HL-60 (cell line): ENCODE data around the gene GPR137.

ENCODE experiments used
- DNase-seq, 2 experiments: peaks; one replicate each; pipeline ENCODE4 v3.0.0-alpha.2; 2010 to 2020; ENCODE audit warnings: low read depth in 1 of 2, low spot score in 1 of 2
- H3K27ac ChIP-seq: fragments of 250-450 bp; sonication (Bioruptor Pico); replicated peaks from 2 replicates; pipeline ENCODE4 v1.5.1; 2020; ENCODE audit warnings: mild to moderate bottlenecking, moderate library complexity
- H3K27me3 ChIP-seq: fragments of 250-450 bp; sonication (Bioruptor Pico); 2 replicates; pipeline ENCODE4 v1.5.1; 2021; ENCODE audit warnings: mild to moderate bottlenecking, moderate library complexity; ENCODE audit not compliant: insufficient read depth, poor library complexity, severe bottlenecking
- H3K4me3 ChIP-seq: replicated peaks from 2 replicates; pipeline ENCODE4 v1.5.1; 2011; ENCODE audit warnings: mild to moderate bottlenecking, control low read depth, low read length; ENCODE audit not compliant: insufficient read depth
- GABPA ChIP-seq: IDR thresholded peaks from 2 replicates; pipeline ENCODE4 v1.6.1; 2012; ENCODE audit warnings: low read depth
- POLR2AphosphoS5 ChIP-seq: IDR thresholded peaks from 2 replicates; pipeline ENCODE4 v1.6.1; 2012; ENCODE audit warnings: low read depth
- SPI1 ChIP-seq: IDR thresholded peaks from 2 replicates; pipeline ENCODE4 v1.6.1; 2012; ENCODE audit warnings: low read depth, mild to moderate bottlenecking, borderline replicate concordance
- TF ChIP-seq, protein P1 (sequence below): IDR thresholded peaks from 2 replicates; pipeline ENCODE4 v1.6.1; 2012; ENCODE audit warnings: low read depth; ENCODE audit not compliant: insufficient replicate concordance
- TF ChIP-seq, protein P2 (sequence below): IDR thresholded peaks from one replicate; pipeline ENCODE4 v1.5.1; 2011; ENCODE audit warnings: low read length, control low read depth, inconsistent platforms; ENCODE audit not compliant: insufficient read depth

GPR137 gene

DNA sequence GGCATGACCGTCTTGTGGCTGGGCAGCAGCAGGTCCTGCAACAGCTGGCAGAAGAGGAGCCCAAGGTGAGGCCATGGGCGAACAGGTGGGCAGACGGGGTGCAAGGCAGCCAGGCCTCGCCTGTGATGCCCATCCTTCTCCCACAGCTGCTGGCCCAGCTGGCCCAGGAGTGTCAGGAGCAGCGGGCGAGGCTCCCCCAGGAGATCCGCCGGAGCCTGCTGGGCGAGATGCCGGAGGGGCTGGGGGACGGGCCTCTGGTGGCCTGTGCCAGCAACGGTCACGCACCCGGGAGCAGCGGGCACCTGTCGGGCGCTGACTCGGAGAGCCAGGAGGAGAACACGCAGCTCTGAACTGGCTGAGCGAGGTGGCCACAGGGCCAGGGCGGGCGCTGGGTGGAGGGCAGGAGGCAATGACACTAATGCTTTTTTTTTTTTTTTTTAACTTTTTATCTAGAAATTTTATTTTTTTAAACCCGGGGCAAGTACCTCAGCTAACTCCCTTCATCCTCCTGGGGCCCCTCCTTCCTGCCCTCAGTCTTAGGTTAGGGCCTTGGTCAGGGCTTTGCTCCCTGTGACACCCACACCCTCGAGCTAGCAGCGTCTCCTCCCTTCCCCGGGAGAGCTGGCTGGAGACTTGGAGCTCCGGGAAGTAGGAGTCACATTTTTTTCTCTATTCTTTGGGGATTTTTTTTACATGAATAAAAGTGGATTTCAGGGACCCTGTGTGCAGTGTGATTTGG lies 18.3 kb upstream of the GPR137 start:
- Histone ChIP-seq H3K27me3 (no peaks in the 10 kb centered on the region), H3K27ac (peak overlapping the region; percentile 91), H3K4me3 (no peak overlapping the region)
- DNase-seq = no peak
- TF ChIP-seq GABPA (no peak), POLR2AphosphoS5 (no peak), SPI1 (no peak)
- TF ChIP-seq, protein P1, sequence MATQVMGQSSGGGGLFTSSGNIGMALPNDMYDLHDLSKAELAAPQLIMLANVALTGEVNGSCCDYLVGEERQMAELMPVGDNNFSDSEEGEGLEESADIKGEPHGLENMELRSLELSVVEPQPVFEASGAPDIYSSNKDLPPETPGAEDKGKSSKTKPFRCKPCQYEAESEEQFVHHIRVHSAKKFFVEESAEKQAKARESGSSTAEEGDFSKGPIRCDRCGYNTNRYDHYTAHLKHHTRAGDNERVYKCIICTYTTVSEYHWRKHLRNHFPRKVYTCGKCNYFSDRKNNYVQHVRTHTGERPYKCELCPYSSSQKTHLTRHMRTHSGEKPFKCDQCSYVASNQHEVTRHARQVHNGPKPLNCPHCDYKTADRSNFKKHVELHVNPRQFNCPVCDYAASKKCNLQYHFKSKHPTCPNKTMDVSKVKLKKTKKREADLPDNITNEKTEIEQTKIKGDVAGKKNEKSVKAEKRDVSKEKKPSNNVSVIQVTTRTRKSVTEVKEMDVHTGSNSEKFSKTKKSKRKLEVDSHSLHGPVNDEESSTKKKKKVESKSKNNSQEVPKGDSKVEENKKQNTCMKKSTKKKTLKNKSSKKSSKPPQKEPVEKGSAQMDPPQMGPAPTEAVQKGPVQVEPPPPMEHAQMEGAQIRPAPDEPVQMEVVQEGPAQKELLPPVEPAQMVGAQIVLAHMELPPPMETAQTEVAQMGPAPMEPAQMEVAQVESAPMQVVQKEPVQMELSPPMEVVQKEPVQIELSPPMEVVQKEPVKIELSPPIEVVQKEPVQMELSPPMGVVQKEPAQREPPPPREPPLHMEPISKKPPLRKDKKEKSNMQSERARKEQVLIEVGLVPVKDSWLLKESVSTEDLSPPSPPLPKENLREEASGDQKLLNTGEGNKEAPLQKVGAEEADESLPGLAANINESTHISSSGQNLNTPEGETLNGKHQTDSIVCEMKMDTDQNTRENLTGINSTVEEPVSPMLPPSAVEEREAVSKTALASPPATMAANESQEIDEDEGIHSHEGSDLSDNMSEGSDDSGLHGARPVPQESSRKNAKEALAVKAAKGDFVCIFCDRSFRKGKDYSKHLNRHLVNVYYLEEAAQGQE = no peak
- TF ChIP-seq, protein P2, sequence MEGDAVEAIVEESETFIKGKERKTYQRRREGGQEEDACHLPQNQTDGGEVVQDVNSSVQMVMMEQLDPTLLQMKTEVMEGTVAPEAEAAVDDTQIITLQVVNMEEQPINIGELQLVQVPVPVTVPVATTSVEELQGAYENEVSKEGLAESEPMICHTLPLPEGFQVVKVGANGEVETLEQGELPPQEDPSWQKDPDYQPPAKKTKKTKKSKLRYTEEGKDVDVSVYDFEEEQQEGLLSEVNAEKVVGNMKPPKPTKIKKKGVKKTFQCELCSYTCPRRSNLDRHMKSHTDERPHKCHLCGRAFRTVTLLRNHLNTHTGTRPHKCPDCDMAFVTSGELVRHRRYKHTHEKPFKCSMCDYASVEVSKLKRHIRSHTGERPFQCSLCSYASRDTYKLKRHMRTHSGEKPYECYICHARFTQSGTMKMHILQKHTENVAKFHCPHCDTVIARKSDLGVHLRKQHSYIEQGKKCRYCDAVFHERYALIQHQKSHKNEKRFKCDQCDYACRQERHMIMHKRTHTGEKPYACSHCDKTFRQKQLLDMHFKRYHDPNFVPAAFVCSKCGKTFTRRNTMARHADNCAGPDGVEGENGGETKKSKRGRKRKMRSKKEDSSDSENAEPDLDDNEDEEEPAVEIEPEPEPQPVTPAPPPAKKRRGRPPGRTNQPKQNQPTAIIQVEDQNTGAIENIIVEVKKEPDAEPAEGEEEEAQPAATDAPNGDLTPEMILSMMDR = no peak

DNA sequence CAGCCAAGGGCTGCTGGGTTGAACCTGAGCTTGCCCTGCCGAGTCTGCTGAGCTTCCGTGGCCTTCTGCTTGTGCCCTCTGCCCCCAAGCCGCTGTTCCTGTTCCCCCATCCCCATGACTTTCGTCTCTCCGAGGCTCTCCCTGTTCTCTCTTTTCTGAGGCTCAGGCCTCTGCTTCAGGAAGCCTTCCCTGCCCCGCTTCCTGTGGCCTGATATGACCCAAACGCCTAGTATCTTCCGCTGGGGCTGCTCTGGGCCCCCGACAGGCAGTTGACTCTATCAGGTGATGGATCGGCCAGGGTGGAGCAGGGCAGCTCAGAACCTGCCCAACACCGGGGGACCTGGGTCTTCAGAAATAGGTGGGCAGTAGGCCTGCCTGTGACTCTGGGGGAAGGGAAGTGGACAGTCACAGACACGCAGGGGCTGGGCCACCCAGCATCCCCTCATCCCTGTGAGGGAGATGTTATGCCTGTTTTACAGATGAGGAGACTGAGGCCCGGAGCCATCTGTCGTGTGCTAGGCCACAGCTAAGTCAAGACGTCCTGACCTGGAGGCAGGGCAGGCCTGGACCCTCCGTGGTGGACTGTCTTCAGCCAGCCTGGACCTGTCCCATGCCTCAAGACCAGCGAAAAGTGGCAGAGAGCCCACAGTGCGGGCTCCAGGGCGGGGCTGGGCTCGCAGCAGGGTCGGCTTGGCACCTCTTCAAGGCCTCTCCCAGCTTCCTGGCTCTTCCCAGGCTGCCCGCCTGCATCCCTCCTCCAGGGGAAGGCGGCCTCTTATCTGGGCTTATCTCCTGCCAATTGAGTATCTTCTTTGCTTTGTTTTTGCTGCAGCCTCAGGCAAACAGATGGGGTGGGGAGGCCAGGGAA lies 17.4 kb upstream of the GPR137 start:
- Histone ChIP-seq H3K27ac (peak overlapping the region; percentile 91), H3K27me3 (no peaks in the 10 kb centered on the region), H3K4me3 (peak overlapping the region; percentile 61)
- DNase-seq = peak in 1 of 2 experiments; percentile 57
- peak; percentile 8; the same call in 1 of the 2 replicates for TF ChIP-seq SPI1
- TF ChIP-seq, protein P2 = no peak
- no peak for TF ChIP-seq GABPA
- TF ChIP-seq, protein P1 = peak; percentile 30
- peak; percentile 37 for TF ChIP-seq POLR2AphosphoS5

DNA sequence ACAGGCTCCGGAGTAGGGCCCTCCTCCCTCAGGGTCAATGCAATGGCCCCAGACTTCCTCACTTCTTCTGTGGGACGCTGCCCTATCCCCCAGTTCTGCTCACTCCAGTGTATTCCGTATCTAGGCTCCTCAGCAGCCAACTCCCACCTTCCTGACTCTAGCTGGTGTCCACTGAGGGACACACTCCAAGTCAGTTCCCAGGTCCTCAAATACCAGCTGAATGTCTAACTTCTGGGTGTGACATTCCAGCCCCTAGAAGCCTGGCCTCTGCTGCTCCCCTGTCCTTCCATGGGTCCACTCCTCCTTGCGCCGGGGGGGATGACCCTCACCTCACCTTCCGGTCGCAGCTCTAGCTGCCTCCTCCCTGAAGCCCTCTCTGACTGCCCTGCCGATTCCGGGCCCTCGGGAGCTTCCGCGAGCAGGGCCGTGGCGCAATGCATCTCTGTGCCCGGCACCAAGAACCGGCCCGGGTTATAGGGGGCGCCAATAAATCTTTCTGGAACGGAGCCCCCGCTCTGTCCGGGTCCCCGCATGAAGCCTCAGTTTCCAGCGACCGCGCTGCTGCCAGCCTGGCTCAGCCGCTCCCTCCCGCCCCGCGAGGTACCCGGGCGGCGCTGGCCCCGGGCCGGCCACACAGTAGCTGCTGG lies 16.6 kb upstream of the GPR137 start:
- peak; percentile 72 to 77 for DNase-seq
- Histone ChIP-seq H3K4me3 (peak overlapping the region; percentile 61), H3K27me3 (no peaks in the 10 kb centered on the region), H3K27ac (peak overlapping the region; percentile 91)
- TF ChIP-seq, protein P2 = no peak
- no peak; the same call in 1 of the 2 replicates for TF ChIP-seq POLR2AphosphoS5
- 0 out of 2 replicates have a peak, but pooled peaks have one; percentile 16 for TF ChIP-seq SPI1
- 0 out of 2 replicates have a peak, but pooled peaks have one; percentile 43 for TF ChIP-seq GABPA
- TF ChIP-seq, protein P1 = peak; percentile 12
